ENCODE data around the gene MDM1. TPM values are rescaled to one million over a fixed set of nuclear protein-coding genes. Genes with fewer than 3 reads are reported as not detected.

MDM1 gene
- polyA plus RNA-seq, 3 donors, result 6.7 to 10.9 (median 10.3) TPM

- peaks cover 0 to 3% (median 0%) of the 10 kb centered on the region in 7 donors for H3K9me3 Mint-ChIP-seq
- Histone ChIP-seq H3K4me2 (replicated peaks; ENCODE audit: extremely low read depth, low read length, poor library complexity, severe bottlenecking) (no peak overlapping the region), H3K27me3 (ENCODE audit: control insufficient read depth in 2 of 2, insufficient read depth in 2 of 2, low read length in 2 of 2) (no peaks in the 10 kb centered on the region), H3K79me2 (ENCODE audit: insufficient read depth, low read length) (no peaks in the 10 kb centered on the region), H3K9ac (ENCODE audit: insufficient read depth, low read length, poor library complexity, severe bottlenecking) (no peak overlapping the region), H2AFZ (ENCODE audit: insufficient read depth, low read depth, low read length, poor library complexity, severe bottlenecking) (no peak overlapping the region), H3K27ac (ENCODE audit: low read depth in 1 of 2, low read length in 2 of 2) (no peak overlapping the region), H3K36me3 (replicated peaks in 1 of 2; ENCODE audit: control insufficient read depth in 1 of 2, insufficient read depth in 2 of 2, low read length in 2 of 2) (peaks cover 39 to 76% of the 10 kb centered on the region in 2 donors), H3K4me3 (replicated peaks in 1 of 3; ENCODE audit: low read depth in 2 of 3, low read length in 3 of 3) (no peak overlapping the region), H3K4me1 (ENCODE audit: control insufficient read depth in 1 of 2, insufficient read depth in 2 of 2, low read length in 2 of 2) (no peaks in the 10 kb centered on the region), H3K9me3 (replicated peaks in 1 of 2; ENCODE audit: control insufficient read depth in 1 of 2, insufficient read depth in 1 of 2, low read length in 2 of 2) (no peaks in the 10 kb centered on the region), H4K20me1 (ENCODE audit: insufficient read depth, low read length) (no peaks in the 10 kb centered on the region)
- no peak overlapping the region for H3K4me3 Mint-ChIP-seq
- H3K4me1 Mint-ChIP-seq, result peaks cover 2% of the 10 kb centered on the region
- peaks cover 66 to 75% of the 10 kb centered on the region in 2 donors for H3K36me3 Mint-ChIP-seq
- H3K27me3 Mint-ChIP-seq (ENCODE audit: low read depth in 3 of 3), result peaks cover 0 to 4% (median 0%) of the 10 kb centered on the region in 3 donors
- WGBS (ENCODE audit: insufficient coverage), result no CpG with 5 or more reads among the region's 3 CpGs
- no peak overlapping the region for H3K27ac Mint-ChIP-seq
- intact Hi-C loops (cut with micrococcal nuclease), result no loop called here
- no peak for DNase-seq
- no peak for TF ChIP-seq CTCF (IDR thresholded peaks at IDR 0.05)
These were observed 26.9 kb downstream of the MDM1 start for GRCh38 chr12:68305278-68305677.

- Histone ChIP-seq H3K27ac (ENCODE audit: low read depth in 1 of 2, low read length in 2 of 2) (no peak overlapping the region), H3K27me3 (ENCODE audit: control insufficient read depth in 2 of 2, insufficient read depth in 2 of 2, low read length in 2 of 2) (no peaks in the 10 kb centered on the region), H3K79me2 (ENCODE audit: insufficient read depth, low read length) (no peaks in the 10 kb centered on the region), H4K20me1 (ENCODE audit: insufficient read depth, low read length) (no peaks in the 10 kb centered on the region), H3K4me2 (replicated peaks; ENCODE audit: extremely low read depth, low read length, poor library complexity, severe bottlenecking) (no peak overlapping the region), H3K9ac (ENCODE audit: insufficient read depth, low read length, poor library complexity, severe bottlenecking) (no peak overlapping the region), H3K36me3 (replicated peaks in 1 of 2; ENCODE audit: control insufficient read depth in 1 of 2, insufficient read depth in 2 of 2, low read length in 2 of 2) (peaks cover 34 to 76% of the 10 kb centered on the region in 2 donors), H3K9me3 (replicated peaks in 1 of 2; ENCODE audit: control insufficient read depth in 1 of 2, insufficient read depth in 1 of 2, low read length in 2 of 2) (no peaks in the 10 kb centered on the region), H2AFZ (ENCODE audit: insufficient read depth, low read depth, low read length, poor library complexity, severe bottlenecking) (no peak overlapping the region), H3K4me1 (ENCODE audit: control insufficient read depth in 1 of 2, insufficient read depth in 2 of 2, low read length in 2 of 2) (no peaks in the 10 kb centered on the region), H3K4me3 (replicated peaks in 1 of 3; ENCODE audit: low read depth in 2 of 3, low read length in 3 of 3) (no peak overlapping the region)
- Mint-ChIP-seq H3K27ac (peak overlapping the region in 1 of 7 donors; percentile 6), H3K4me1 (peaks cover 2% of the 10 kb centered on the region), H3K4me3 (no peak overlapping the region), H3K9me3 (peaks cover 0 to 4% (median 0%) of the 10 kb centered on the region in 7 donors), H3K27me3 (ENCODE audit: low read depth in 3 of 3) (peaks cover 0 to 4% (median 0%) of the 10 kb centered on the region in 3 donors), H3K36me3 (peaks cover 68 to 76% of the 10 kb centered on the region in 2 donors)
- intact Hi-C loops (cut with micrococcal nuclease), result no loop called here
- DNase-seq, result no peak
- TF ChIP-seq CTCF (IDR thresholded peaks at IDR 0.05), result no peak
- WGBS (ENCODE audit: insufficient coverage), result 94% methylated on average over 3 of the region's 3 CpGs
These were observed 27.5 kb downstream of the MDM1 start for GRCh38 chr12:68304626-68305025.

Data from CD14-positive monocyte (primary cell).